Retinal pigment epithelial cell (primary cell): ENCODE data around the gene GMEB2.

ENCODE experiments used
- DNase-seq: peaks from one replicate; pipeline ENCODE4 v3.0.0-alpha.2; 2010; ENCODE audit warnings: low read depth
- H3K4me3 ChIP-seq: 2 replicates; pipeline ENCODE4 v1.5.1; 2011; ENCODE audit warnings: mild to moderate bottlenecking, low read length, control low read depth, moderate library complexity
- CTCF ChIP-seq: conservative IDR thresholded peaks from 2 replicates; pipeline ENCODE4 v1.5.1; 2011; ENCODE audit warnings: low read depth, low read length, control low read depth, inconsistent platforms

GMEB2 gene

GRCh38 chr20:63565699-63566335 is 61.1 kb downstream of the GMEB2 start:
- H3K4me3 ChIP-seq = no peak overlapping the region
- TF ChIP-seq CTCF = no peak
- DNase-seq = no peak

DNA sequence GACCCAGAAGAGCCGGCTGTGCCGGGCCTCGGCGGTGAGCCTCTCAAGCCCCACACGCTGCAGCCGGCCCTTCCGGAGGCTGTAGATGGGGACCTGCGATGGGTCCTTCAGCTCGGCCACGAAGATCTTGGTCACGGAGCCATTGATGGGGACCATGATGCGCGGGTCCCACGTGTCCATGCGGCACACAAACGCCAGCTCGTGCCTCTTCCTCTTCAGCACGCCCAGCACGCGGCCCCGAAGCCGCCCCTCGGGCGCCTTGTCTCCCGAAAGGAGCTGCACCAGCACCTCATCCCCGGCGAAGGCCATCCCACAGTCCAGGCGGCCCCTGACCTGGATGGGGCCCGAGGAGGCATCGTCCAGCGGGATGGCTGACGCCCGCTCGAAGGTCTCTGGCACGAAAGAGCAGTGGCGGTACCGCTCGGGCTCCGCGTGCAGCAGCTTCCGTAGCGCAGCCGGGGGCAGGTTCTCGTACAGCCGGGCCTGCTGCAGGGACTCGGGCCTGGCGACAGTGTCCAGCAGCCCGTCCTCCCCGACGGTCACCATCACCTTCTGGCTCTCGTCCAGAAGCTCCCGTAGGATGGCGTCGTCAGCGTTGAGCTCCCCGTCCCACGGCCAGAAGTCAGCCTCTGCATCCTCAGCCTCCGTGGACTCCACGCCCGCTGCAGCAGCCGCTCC is 61.7 kb downstream of the GMEB2 start:
- DNase-seq = no peak
- TF ChIP-seq CTCF = no peak
- no peak overlapping the region for H3K4me3 ChIP-seq

GRCh38 chr20:63564036-63564810 is 62.7 kb downstream of the GMEB2 start:
- no peak for DNase-seq
- no peak for TF ChIP-seq CTCF
- H3K4me3 ChIP-seq = no peak overlapping the region

DNA sequence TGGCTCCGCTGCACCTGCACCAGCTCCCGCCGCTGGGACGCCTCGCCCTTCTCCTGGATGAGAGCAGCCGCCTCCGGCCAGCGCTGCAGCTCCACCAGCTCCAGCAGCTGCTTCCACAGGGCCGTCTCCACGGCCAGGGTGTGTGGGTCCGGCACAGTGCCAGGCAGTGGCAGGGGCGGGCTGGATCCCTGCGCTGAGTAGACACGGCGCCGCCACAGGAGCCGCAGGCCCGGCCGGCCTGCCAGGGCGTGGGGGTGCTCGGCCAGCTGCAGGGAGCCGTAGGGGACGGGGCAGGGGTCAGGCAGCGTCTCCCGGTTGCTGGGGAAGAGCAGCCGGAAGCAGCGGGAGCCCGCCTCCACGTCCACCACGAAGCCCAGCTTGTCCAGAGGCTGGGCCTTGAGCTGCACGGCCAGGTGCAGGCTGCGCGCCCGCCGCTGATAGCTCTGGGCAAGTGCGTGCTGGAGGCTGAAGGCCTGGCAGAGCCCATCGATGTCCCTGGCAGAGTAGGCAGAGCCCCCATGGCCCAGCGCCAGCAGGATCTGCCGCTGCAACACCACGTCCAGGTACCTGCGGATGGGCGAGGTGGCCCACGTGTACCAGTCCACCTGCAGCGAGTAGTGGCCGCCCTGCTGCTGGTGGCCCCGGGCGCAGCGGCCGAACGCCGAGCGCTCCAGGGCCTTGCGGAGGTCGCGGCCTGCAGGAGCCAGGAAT is 63.5 kb downstream of the GMEB2 start:
- H3K4me3 ChIP-seq = no peak overlapping the region
- no peak for TF ChIP-seq CTCF
- DNase-seq = no peak

GRCh38 chr20:63562461-63563224 is 64.3 kb downstream of the GMEB2 start:
- no peak overlapping the region for H3K4me3 ChIP-seq
- TF ChIP-seq CTCF = no peak
- no peak for DNase-seq

GRCh38 chr20:63561624-63562396 is 65.1 kb downstream of the GMEB2 start:
- TF ChIP-seq CTCF = no peak
- no peak overlapping the region for H3K4me3 ChIP-seq
- DNase-seq = no peak
